ENCODE results near the gene RYR3.

DNA sequence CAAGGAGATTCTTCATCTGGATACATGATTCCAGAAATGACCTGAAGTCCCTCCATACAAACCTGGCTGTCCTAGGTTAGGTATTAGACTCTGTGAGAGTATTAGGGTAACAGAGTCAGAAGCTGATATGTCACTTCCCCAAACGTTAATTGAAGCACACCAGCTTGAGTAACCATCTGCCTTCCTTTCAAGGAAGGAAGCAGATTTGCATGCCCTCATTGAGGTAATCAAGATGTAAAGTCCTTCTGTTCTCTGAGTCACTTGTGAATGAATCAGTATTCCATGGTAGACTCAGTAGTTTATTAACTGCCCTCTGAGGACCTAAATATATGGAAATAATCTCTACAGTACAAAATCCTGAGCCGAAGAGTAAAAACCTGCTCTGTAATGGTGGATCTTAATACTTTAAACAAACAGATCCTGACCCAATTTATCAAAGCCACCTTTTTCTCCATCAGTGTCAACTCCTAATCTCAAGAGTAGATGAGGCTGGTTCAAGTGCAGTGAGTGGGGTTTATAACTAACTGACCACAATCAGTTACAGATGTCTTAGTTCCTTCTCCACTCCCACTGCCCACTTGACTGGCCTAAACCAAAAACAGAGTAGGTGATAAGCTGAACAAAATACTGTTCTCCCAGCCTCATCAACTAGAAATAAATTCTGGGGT is 411.4 kb downstream of the RYR3 start:
- TF ChIP-seq, protein P1, sequence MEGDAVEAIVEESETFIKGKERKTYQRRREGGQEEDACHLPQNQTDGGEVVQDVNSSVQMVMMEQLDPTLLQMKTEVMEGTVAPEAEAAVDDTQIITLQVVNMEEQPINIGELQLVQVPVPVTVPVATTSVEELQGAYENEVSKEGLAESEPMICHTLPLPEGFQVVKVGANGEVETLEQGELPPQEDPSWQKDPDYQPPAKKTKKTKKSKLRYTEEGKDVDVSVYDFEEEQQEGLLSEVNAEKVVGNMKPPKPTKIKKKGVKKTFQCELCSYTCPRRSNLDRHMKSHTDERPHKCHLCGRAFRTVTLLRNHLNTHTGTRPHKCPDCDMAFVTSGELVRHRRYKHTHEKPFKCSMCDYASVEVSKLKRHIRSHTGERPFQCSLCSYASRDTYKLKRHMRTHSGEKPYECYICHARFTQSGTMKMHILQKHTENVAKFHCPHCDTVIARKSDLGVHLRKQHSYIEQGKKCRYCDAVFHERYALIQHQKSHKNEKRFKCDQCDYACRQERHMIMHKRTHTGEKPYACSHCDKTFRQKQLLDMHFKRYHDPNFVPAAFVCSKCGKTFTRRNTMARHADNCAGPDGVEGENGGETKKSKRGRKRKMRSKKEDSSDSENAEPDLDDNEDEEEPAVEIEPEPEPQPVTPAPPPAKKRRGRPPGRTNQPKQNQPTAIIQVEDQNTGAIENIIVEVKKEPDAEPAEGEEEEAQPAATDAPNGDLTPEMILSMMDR (optimal IDR thresholded peaks at IDR 0.05 in 1 of 3, IDR thresholded peaks at IDR 0.05 in 1 of 3, conservative IDR thresholded peaks at IDR 0.05 in 1 of 3; ENCODE audit: extremely low read depth in 1 of 3, insufficient read depth in 2 of 3, low read length in 3 of 3), result no peak
- TF ChIP-seq EZH2 (IDR thresholded peaks at IDR 0.05; ENCODE audit: low read length), result no peak
